Measurements from ENCODE around the gene HLCS.
"Not testable (repeated sequence)": the region's sequence is repeated elsewhere in the genome, so short reads cannot be mapped to it uniquely, and the experiment has no call there.

Gene HLCS

DNA sequence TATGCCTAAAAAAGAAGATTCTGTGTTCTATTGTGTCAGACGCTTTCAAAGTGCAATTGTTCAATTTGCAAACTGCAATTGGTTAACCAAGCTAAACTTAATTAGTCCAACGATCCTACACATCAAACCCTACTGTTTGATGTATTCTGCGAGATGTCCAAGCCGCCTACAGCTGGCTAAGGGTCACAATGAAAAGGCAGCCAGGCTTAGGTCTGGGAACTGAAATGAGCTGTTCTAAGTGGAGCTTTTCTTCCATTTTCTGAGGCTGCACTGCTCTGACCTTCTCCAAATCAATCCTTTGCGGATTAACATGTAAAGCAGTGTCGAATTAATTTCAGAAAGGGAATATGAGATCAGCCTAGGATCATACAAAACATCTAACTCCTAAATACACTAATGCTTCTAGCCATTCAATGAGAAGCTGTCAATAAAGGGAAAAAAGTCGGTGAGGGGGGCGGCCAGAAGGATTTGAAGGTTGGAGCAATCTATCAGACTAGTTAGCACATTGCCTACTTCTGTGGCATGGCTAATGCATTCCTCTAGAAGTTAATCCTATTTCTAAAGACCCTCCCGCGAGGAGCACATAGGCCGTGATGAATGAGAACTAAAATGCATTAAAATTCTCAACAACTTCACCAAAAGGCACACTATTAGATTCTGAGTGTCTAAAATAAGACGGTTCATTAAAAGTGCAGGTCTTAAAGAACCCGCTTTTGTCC, 148.6 kb downstream of the HLCS start:
- Histone ChIP-seq H3K27ac (ENCODE audit: extremely low read depth, low read depth, low read length) (no peak overlapping the region), H3K4me3 (ENCODE audit: low read depth, low read length) (no peak overlapping the region), H3K4me1 (ENCODE audit: control insufficient read depth, insufficient read depth, low read length) (peaks cover 6% of the 10 kb centered on the region), H3K9me3 (ENCODE audit: control insufficient read depth, insufficient read depth, low read depth, low read length) (no peaks in the 10 kb centered on the region), H3K36me3 (ENCODE audit: control insufficient read depth in 2 of 2, insufficient read depth in 1 of 2, low read length in 2 of 2) (no peaks in the 10 kb centered on the region)
- TF ChIP-seq ZNF112 (tag by site-specific recombination; IDR thresholded peaks at IDR 0.05) = no peak
- no peak for TF ChIP-seq ZNF140 (tag by site-specific recombination; IDR thresholded peaks at IDR 0.05)
- no peak for TF ChIP-seq GFI1B (tag by site-specific recombination; IDR thresholded peaks at IDR 0.05)
- TF ChIP-seq SETDB1 (IDR thresholded peaks at IDR 0.05; ENCODE audit: insufficient read length, low read length) = no peak
- TF ChIP-seq ZNF777 (tag by site-specific recombination; IDR thresholded peaks at IDR 0.05; ENCODE audit: borderline replicate concordance) = no peak
- POLR2A ChIA-PET = no interaction called here
- CTCF ChIA-PET = interaction anchor here (0.7 to 1.9 kb wide), 2 partner anchors 36 to 1586 kb away, joined by 3 to 7 read pairs; no protein-coding TSS in a partner anchor

DNA sequence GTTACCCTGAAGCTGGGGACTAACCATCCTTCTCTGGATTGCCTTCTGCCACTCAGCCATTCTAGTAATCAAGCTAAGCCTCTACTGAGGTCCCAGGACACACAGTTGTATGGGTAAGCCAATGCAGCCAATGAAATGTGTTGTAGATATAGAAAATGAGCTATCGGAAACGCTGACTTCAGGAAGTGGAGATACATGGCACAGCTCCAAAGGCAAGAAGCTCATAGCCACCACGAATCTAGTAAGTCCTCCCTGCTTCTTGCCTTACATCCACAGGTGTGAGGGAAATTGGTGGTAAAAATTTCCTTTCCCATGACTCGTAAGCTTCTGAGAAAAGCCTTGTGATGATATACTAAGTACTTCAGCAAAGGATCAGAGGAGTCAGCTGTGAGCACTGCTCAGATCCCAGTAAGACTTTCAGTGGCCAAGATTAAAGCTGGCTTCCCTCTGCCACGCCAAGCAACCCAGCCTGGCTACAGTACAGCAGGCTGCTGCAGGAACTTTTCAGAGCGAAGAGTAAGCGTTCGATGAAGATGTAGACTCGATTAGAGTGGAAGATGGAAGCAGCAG, 149.8 kb downstream of the HLCS start:
- H3K27ac ChIP-seq (ENCODE audit: extremely low read depth, low read depth, low read length) = no peak overlapping the region
- CTCF ChIA-PET = interaction anchor here (0.6 to 1.9 kb wide), 3 partner anchors 20 to 186 kb away, joined by 3 to 7 read pairs (median 5); no protein-coding TSS in a partner anchor
- 0 out of 2 replicates have a peak, but pooled peaks have one; percentile 44 for TF ChIP-seq SCRT2 (tag by site-specific recombination; IDR thresholded peaks at IDR 0.05)
- no peak for TF ChIP-seq ZNF626 (tag by site-specific recombination; IDR thresholded peaks at IDR 0.05)
- no peaks in the 10 kb centered on the region for H3K9me3 ChIP-seq (ENCODE audit: control insufficient read depth, insufficient read depth, low read depth, low read length)
- H3K36me3 ChIP-seq (ENCODE audit: control insufficient read depth in 2 of 2, insufficient read depth in 1 of 2, low read length in 2 of 2) = no peaks in the 10 kb centered on the region
- H3K4me1 ChIP-seq (ENCODE audit: control insufficient read depth, insufficient read depth, low read length) = peaks cover 6% of the 10 kb centered on the region
- POLR2A ChIA-PET = no interaction called here
- H3K4me3 ChIP-seq (ENCODE audit: low read depth, low read length) = no peak overlapping the region

DNA sequence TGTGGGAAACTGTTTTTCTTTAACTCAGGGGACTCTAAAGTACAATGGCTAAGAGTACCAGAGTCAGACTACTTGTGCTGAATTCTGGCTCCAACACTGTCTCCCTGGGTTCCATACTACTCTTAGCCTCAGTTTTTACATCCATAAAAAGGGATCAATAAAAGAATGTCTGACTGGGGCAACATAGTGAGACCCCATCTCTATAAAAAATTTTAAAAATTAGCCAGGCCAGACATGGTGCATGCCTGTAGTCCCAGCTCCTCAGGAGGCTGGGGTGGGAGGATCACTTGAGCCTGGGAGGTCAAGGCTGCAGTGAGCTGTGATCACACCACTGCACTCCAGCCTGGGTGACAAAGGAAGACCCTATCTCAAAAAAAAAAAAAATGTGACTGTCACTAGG, 150.4 kb downstream of the HLCS start:
- peak; percentile 87 for TF ChIP-seq ZNF121 (tag by site-specific recombination; IDR thresholded peaks at IDR 0.05)
- POLR2A ChIA-PET; H3K4me3 ChIP-seq (ENCODE audit: low read depth, low read length); H3K9me3 ChIP-seq (ENCODE audit: control insufficient read depth, insufficient read depth, low read depth, low read length); H3K27ac ChIP-seq (ENCODE audit: extremely low read depth, low read depth, low read length); H3K36me3 ChIP-seq (ENCODE audit: control insufficient read depth in 2 of 2, insufficient read depth in 1 of 2, low read length in 2 of 2); H3K4me1 ChIP-seq (ENCODE audit: control insufficient read depth, insufficient read depth, low read length): not testable (repeated sequence)
- CTCF ChIA-PET = interaction anchor here (1.1 kb wide), 1 partner anchor 185 kb away, joined by 5 read pairs; no protein-coding TSS in a partner anchor

DNA sequence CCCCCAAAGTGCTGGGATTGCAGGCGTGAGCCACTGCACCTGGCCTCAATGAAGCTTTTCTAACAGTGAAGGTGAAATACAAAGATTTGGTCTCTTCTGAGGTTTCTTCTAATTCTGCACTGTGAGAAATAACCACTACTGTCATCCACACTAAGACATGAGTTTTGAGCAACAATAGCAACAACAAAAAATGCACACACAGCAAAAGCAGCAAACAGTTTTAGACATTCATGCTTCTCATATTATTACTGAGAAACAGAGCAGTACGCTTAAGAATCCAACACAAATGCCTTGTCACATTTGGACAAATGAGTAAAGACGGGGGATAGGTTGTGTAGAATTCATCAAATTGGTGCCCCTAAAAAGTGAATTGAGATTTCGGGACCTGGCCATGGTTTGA, 151.2 kb downstream of the HLCS start:
- Histone ChIP-seq H3K4me1 (ENCODE audit: control insufficient read depth, insufficient read depth, low read length) (no peaks in the 10 kb centered on the region; the same call in 1 of the 2 replicates), H3K36me3 (ENCODE audit: control insufficient read depth in 2 of 2, insufficient read depth in 1 of 2, low read length in 2 of 2) (no peaks in the 10 kb centered on the region), H3K27ac (ENCODE audit: extremely low read depth, low read depth, low read length) (no peak overlapping the region), H3K9me3 (ENCODE audit: control insufficient read depth, insufficient read depth, low read depth, low read length) (no peaks in the 10 kb centered on the region), H3K4me3 (ENCODE audit: low read depth, low read length) (no peak overlapping the region)
- ChIA-PET CTCF (interaction anchor here (0.7 kb wide), 1 partner anchor 530 kb away, joined by 5 read pairs; no protein-coding TSS in a partner anchor), POLR2A (interaction anchor here (0.7 kb wide), 1 partner anchor 419 kb away, joined by 7 read pairs; no protein-coding TSS in a partner anchor)
- TF ChIP-seq ZBTB21 (tag by site-specific recombination; IDR thresholded peaks at IDR 0.05) (no peak), ZNF791 (tag by site-specific recombination; IDR thresholded peaks at IDR 0.05) (no peak), ZNF138 (tag by site-specific recombination; IDR thresholded peaks at IDR 0.05; ENCODE audit: borderline replicate concordance) (no peak), ZNF585B (tag by site-specific recombination; IDR thresholded peaks at IDR 0.05) (no peak), ZNF391 (tag by site-specific recombination; IDR thresholded peaks at IDR 0.05; ENCODE audit: borderline replicate concordance, low read depth) (no peak)
- TF ChIP-seq, protein P1, sequence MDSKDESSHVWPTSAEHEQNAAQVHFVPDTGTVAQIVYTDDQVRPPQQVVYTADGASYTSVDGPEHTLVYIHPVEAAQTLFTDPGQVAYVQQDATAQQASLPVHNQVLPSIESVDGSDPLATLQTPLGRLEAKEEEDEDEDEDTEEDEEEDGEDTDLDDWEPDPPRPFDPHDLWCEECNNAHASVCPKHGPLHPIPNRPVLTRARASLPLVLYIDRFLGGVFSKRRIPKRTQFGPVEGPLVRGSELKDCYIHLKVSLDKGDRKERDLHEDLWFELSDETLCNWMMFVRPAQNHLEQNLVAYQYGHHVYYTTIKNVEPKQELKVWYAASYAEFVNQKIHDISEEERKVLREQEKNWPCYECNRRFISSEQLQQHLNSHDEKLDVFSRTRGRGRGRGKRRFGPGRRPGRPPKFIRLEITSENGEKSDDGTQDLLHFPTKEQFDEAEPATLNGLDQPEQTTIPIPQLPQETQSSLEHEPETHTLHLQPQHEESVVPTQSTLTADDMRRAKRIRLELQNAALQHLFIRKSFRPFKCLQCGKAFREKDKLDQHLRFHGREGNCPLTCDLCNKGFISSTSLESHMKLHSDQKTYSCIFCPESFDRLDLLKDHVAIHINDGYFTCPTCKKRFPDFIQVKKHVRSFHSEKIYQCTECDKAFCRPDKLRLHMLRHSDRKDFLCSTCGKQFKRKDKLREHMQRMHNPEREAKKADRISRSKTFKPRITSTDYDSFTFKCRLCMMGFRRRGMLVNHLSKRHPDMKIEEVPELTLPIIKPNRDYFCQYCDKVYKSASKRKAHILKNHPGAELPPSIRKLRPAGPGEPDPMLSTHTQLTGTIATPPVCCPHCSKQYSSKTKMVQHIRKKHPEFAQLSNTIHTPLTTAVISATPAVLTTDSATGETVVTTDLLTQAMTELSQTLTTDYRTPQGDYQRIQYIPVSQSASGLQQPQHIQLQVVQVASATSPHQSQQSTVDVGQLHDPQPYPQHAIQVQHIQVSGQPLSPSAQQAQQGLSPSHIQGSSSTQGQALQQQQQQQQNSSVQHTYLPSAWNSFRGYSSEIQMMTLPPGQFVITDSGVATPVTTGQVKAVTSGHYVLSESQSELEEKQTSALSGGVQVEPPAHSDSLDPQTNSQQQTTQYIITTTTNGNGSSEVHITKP (tag by site-specific recombination; IDR thresholded peaks at IDR 0.05) = no peak
